HK-2 (cell line): ENCODE results near the gene TCF4.

Source experiments
- DNase-seq: peaks from one replicate; pipeline ENCODE4 v3.0.0-alpha.2; 2018; ENCODE audit not compliant: unreplicated experiment

TCF4 gene

GRCh38 chr18:55585920-55586561, 2.0 kb downstream of the TCF4 start:
- DNase-seq, result no peak

GRCh38 chr18:55585065-55585919, 2.7 kb downstream of the TCF4 start:
- no peak for DNase-seq

GRCh38 chr18:55584201-55584600, 3.8 kb downstream of the TCF4 start:
- DNase-seq, result no peak

- DNase-seq, result no peak
Measured at GRCh38 chr18:55582325-55582724, 5.7 kb downstream of the TCF4 start.

GRCh38 chr18:55579501-55580270, 8.3 kb downstream of the TCF4 start:
- DNase-seq, result no peak

- DNase-seq, result no peak
Measured at GRCh38 chr18:55577812-55578539, 10.0 kb downstream of the TCF4 start.

GRCh38 chr18:55576001-55576400, 12.0 kb downstream of the TCF4 start:
- no peak for DNase-seq

GRCh38 chr18:55575066-55575465, 12.9 kb downstream of the TCF4 start:
- DNase-seq, result no peak

- no peak for DNase-seq
Measured at GRCh38 chr18:55573386-55573785, 14.6 kb downstream of the TCF4 start.

- DNase-seq, result no peak
Measured at GRCh38 chr18:55570966-55571365, 17.0 kb downstream of the TCF4 start.

GRCh38 chr18:55566456-55566935, 21.5 kb downstream of the TCF4 start:
- no peak for DNase-seq

GRCh38 chr18:55559739-55560138, 28.3 kb downstream of the TCF4 start:
- no peak for DNase-seq

GRCh38 chr18:55557211-55557610, 30.8 kb downstream of the TCF4 start:
- DNase-seq, result no peak

GRCh38 chr18:55555395-55556027, 32.5 kb downstream of the TCF4 start:
- DNase-seq, result no peak

- DNase-seq, result no peak
Measured at GRCh38 chr18:55552526-55553189, 35.3 kb downstream of the TCF4 start.

GRCh38 chr18:55551227-55551626, 36.8 kb downstream of the TCF4 start:
- DNase-seq, result no peak

- DNase-seq, result no peak
Measured at GRCh38 chr18:55550471-55550870, 37.5 kb downstream of the TCF4 start.

GRCh38 chr18:55549474-55550104, 38.4 kb downstream of the TCF4 start:
- no peak for DNase-seq

GRCh38 chr18:55547705-55548056, 40.3 kb downstream of the TCF4 start:
- DNase-seq, result no peak
